Tibial nerve (tissue), 3 donors: ENCODE measurements around the gene DHX16.

Source experiments
- CTCF ChIP-seq, 5 experiments: fragments of 200-600 bp in 3 of 5; fragments of 450-650 bp in 2 of 5; sonication (generic) in 3 of 5; IDR thresholded peaks; one replicate each; pipeline ENCODE4 v1.5.1; 2016 to 2019; ENCODE audit warnings: antibody characterized with exemption in 5 of 5, mild to moderate bottlenecking in 3 of 5, moderate library complexity in 2 of 5
- POLR2A ChIP-seq, 2 donors: fragments of 450-650 bp; IDR thresholded peaks; one replicate each; pipeline ENCODE4 v1.6.1; 2017; ENCODE audit warnings: antibody characterized with exemption in 2 of 2, mild to moderate bottlenecking in 2 of 2, moderate library complexity in 2 of 2

- TF ChIP-seq CTCF (IDR thresholded peaks at IDR 0.05), result no peak
- no peak for TF ChIP-seq POLR2A (IDR thresholded peaks at IDR 0.05)
These were observed 12.6 kb upstream of the DHX16 start for GRCh38 chr6:30685157-30686008.
